Limb (tissue), 2 donors: Measurements from ENCODE around the gene ADAMTS16.

ENCODE experiments used
- DNase-seq, 2 donors: peaks; one replicate each; pipeline ENCODE4 v3.0.0-alpha.2; 2016; ENCODE audit errors: extremely low spot score in 2 of 2

ADAMTS16 gene

DNA sequence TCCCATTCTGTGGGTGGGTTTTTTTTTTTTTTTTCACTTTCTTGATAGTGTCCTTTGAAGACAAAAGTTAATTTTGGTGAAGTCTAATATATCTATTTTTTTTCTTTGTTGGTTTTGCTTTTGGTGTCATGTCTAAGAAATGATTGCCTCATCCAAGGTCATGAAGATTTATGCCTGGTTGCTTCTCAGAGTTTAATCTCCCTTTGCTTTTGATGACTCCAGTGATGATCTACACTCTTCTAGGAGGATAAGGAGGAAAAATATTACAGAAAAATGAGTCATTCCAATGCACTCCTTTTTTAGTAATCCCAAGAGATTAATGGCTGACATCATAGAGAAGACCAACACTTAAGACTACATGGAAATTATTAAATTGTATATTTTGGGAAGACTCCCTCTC, 202.7 kb downstream of the ADAMTS16 start:
- DNase-seq: no peak

DNA sequence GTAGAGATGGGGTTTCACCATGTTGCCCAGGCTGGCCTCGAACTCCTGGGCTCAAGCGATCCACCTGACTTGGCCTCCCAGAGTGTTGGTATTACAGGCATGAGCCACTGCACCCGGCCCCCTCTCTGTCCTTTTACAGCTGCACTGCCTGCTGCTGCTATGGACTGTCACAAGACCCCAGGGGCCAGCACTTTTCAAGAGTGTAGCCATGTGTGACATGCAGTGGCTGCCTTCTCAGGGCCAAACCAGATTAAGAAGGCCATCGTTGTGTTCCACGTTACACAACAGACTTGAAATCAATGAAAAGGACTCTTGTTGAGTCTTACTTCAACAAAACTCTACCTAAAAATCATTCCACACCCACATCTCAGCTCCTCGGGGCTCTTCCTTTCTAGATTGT, 203.4 kb downstream of the ADAMTS16 start:
- DNase-seq: no peak

DNA sequence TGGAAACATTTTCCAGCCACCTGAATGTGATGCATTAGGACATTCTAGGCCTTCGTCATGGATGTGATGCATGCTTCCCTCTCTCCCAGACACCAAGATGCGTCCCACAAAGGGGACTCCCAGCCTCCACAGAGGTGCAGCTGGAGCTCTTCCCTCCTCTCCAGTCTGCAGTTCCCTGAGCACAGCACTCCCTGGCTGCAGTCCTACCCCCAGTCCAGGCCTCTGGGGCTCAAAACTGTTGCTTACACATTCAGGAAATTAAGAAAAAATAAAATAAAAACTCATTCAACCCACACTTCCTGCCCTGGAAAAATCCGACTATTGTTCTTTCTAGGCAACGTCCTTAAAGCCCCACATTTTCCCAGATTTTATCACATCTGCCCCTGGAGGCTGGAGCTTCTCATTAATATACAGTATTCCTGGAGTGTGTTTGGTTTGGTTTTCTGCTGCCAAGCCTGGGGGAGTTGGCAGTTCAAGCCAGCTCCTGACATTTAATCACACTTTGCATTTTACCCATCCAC, 204.0 kb downstream of the ADAMTS16 start:
- DNase-seq: no peak

DNA sequence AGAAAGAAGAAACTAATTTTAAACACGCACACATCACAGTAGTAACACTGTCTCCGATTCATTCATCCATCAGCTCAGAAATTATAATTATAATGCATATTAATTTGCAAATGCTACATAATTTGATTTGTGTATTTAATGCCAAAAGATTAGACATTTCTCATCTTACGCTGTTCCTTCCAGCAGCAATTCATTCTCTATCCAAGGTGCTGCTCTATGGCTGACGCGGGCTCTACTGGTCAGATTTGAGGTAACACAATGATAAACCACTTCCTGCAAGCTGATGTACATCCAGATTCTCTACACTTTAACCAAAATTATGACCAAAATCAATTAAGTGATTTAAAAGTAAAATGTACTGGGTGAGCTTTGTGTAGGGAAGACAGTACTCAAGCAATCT, 204.5 kb downstream of the ADAMTS16 start:
- no peak for DNase-seq

DNA sequence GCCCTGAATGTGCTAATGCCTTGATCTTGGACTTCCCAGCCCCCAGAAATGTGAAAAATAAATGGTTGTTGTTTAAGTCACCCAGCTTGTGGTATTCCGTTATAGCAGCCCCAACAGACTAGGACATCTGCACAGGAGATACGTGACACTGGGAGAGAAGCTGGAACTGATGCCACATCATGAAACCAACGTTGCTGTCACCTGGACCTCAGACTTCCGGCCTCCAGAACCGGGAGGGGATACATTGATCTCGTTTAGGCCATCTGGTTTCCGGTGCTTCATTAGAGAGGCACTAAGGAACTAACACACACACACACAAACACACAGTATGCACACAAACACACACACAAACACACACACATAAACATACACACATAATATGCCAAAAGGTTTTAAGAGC, 207.3 kb downstream of the ADAMTS16 start:
- DNase-seq: no peak

DNA sequence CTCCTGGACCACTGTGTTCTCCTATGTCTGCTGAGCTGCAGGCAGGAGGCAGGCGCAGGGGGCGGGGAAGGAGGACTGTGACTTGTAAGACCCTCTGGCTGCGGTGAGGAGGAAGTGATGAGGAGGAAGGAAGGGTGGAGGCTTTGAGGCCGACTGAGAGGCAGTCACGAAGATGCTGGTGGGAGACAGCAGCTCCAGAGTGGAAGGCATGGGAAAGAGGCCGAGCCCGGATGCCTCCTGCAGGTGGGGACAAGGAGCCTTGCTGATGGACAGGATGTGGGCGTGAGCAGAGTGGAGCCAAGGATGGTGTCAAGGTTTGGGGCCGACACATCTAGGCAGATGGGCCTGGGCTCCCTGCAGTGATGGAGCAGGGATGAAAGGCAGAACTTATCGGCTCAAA, 208.0 kb downstream of the ADAMTS16 start:
- DNase-seq: no peak

DNA sequence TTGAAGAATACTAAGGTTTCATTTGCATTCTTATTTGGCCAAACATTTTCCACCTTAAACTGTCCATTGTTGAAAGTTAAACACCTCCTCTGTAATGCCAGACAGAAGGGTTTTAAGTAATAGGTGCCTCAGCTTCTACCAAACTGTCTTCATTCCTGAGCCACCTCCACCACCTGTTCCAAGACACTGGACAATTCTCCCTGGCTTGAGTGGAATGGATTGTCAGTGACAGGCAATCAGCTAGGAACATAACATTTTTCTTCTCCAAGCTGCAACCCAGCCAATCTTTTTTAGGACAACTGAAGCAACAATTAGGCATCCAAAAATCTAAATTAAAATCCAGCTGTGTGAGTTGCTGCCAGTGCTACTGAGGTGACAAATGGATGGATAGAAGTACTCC, 208.4 kb downstream of the ADAMTS16 start:
- no peak for DNase-seq

DNA sequence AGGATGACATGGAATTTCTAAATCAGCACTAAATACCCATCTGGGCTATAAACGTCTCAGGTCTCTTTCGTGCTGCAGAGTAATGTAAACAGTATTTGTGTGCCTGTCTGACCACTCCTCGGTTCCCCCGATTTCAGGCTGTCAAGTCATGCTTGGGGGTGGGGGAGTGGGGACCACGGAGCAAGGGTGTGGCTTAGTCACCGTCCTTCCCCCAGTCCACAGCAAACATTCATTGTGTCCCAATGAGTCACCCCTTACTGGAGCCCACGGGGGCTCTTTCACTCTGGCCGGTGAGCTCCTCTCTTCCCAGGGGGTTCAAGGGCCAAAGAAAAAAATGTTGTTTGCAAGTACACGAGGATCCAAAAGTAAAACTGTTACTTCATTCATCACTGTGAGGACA, 210.0 kb downstream of the ADAMTS16 start:
- no peak for DNase-seq

DNA sequence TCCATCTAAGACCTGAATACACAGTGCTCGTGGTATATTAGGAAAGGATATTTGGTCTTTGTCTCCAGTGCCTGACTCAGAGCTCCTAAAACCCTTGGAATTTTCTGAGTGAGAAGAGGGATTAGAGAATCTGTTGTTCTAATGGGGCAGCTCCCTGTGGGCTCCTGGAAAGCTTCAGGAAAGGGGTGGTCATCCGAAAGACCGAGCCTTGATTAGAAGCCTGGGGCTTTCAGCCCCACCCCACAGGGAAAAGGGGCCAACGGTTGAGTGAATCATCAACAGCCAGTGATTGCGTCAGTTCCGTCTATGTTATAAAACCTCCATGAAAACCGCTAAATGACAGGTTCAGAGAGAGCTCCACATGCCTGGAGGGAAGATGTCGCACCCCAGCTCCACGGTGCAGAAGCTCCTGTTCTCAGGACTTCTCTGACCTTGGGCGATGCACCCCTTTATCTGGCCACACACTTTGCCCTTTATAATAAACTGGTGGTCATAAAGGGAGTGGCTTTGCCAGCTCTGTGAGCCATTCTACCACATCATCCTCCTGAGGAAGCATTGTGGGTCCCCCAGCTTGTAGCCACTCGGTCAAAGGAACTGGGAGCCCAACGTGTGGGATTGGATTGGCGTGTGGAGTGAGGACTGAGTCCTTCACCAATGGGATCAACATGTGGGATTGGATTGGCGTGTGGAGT, 211.3 kb downstream of the ADAMTS16 start:
- DNase-seq: no peak

DNA sequence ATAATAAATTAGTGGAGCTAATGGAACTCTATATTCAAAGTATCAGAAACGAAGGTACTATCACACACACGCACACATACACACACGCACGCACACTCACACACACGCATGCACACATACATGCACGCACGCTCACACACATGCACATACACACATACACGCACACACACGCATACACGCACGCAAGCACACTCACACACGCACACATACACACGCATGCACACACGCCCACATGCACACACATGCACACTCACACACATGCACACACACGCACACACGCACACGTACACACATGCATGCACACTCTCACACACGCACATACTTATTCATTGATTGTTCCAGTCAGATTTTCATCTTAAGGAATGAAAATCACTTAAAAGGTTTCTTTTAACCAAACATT, 212.5 kb downstream of the ADAMTS16 start:
- no peak for DNase-seq

DNA sequence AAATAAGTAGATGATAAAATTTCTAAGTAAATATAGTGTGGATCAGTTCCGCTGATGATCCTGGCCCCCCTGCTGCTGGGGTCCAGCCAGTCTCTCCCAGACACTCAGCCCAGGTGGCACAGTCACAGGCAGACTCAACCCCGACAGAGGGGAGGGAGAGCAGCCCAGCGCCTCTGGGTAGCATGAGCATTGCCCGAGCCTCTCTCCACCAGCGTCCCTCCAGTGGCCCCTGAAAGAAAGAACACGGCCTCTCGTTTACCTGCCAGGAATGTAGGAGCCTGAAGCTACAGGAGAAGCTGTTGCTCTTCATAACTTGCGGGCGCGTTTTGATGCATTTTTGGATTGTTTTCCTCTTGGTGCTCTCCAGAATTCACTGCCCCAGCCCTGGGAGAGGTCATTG, 213.6 kb downstream of the ADAMTS16 start:
- DNase-seq: no peak

DNA sequence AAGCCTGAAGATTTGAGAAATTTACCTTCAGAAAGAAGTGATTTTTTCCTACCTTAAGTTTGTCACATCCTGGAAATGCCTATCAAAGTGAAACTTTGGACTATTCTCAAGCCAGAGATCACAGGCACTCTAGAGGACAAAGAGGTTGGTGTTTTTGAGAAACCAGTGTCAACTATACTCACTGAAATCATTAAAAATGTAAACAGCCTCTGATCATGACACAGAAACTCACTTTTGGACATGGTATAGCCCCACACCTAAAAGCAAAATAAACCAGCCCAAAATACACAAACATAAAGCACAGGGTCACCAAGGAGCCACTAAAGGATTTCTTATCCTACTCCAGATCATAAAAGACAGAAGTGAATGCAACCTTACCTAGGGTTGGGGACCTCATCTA, 216.6 kb downstream of the ADAMTS16 start:
- no peak for DNase-seq

DNA sequence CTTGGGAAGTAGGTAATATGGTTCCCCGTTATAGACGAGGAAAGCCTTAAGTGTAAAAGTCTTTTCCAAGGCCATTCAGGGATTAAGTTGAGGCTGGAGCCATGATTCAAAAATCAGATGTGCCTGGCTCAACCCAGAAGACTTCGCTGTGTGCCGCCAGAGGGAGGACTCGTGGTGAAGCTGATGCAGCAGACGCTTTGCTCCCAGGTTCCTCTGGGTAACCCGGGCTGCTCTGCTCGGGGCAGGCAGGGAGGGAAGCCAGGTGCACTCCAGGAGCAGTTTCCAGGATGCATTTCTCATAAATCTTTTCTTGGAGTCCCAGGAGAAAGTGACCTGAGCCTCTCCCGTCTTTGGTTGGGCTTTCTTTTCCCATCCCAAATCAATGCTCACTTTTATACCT, 219.5 kb downstream of the ADAMTS16 start:
- no peak for DNase-seq

DNA sequence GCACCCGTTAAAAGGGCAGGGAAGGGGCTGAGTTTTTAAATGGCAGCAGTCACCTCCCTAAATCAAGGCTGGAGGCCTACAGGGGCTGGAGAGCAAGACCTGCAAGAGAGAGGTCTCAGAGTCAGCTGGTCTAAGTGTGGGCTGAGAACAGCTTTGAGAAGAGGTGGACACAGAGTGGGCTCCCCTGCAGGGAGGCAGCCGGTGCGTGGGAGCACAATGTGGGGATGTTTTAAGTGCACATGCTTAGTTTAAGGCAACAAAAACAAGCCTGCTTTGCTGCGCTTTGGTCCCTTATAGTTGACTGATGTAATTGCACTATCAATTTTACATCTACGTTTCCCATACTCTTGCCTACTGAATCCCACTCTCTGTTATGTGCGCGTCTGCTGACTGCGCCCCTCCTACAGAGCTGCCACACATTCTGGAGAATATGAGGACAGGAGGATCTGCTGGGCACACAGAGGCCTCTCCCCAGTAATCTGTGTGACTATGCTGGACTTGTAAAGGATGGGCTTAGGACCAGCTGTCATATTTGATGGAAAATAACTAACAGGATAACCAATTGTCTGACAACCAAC, 220.3 kb downstream of the ADAMTS16 start:
- no peak for DNase-seq

DNA sequence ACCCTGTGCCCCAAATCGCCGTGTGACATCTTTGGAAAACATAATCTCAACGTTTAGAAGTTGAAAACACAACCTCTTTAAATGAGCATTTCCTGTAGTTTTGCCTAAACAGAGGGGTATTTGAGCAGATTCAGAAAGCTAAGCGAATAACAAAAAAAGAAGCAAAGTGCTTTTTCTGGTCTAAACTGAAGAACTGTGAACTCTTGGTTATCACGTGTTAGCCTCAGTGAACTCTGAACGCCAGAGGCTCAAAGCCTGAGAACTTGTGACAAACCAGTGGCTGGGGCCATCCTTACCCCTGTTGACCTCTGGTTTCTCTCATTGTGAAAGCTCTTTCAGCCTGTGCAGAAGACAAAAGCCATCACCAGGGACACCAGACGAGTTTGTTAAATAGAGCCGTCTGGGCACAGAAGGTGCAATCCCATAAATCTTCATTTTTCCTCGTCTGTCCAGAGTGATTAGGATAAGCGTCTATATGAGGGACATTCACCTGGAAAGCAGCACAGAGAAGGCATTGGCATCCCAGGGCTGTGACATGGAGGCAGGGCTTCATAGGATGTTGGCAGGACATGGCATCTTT, 220.9 kb downstream of the ADAMTS16 start:
- no peak for DNase-seq

DNA sequence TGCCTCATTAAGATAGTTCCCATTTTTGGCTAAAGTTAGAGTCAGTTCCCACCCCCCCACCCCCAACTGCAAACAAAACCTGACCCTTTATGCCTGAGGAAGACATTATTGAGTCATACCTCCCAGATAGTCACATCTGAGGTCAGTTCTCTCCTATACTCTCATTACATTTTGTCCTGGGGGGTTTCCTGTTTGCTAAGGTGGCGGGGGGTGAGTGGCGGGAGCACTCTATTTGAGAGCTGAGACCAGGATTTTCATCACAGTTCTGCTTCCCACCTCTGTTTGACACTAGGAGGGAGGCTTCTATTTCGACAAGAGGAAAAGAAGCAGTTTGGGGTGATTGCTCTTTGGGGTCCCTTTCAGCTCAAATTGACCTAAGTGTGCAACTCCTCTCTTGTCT, 222.9 kb downstream of the ADAMTS16 start:
- no peak for DNase-seq

DNA sequence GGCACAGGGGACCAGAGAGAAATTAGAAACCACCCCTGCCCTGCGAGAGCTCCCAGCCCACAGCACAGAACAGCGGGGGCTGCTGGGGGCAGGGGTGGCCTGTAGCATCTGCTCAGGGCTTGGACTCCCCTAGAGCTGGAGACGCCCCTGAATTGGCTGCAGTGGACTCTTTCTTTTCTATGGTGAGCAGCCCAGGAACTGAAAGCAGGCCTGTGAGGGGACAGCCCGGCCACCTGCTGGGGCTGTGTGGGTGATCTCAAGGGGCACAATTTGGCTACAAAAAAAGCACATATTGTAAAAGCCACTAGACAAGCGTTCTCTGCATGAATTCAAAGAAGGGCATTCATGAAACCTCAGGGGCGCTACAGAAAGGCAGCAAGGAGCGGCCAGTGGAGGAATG, 224.8 kb downstream of the ADAMTS16 start:
- no peak for DNase-seq

DNA sequence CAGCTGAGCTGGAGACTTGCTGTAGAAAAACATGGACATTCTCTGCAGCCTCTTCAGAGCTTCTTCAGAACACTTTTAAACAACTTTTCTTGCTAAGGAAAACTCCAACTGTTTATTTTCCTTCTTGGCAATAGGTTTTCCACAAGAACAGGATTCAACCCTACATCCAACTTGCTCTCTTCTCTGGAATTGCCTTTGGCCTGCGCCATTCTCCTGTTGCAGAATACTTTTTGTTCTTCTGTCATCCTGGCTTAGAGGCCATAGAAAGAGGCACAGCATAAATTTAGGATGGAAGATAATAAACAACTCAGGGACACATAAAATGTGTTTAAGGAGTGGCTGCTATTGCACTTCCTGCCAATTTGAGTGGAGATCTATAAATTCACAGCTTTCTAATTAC, 227.6 kb downstream of the ADAMTS16 start:
- DNase-seq: no peak

DNA sequence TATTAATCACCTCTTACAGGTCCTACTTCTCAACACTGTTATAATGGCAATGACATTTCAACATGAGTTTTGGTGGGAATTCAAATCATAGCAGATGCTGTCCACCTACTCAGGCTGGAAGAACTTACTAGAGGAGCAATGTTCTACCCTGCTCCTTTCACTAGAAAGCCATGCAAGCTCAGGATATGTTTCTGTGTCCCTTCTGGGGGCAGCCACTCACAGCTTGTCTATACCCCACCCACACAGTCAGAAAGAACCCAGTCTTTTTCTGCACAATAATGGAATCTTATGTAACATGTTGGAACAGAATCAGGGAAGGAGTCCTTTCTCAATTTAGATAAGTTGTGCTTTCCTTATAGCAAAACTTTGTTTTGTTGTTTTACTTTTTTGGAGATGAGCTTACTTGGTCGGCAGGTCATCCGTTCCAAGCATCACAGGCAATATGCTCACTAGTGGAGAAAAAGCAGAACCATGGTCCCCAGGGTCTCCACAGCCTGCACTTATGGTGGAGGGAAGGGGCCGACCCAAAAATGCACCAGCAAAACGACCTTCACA, 229.0 kb downstream of the ADAMTS16 start:
- no peak for DNase-seq
